ENCODE measurements around the gene MALRD1.

Gene MALRD1

DNA sequence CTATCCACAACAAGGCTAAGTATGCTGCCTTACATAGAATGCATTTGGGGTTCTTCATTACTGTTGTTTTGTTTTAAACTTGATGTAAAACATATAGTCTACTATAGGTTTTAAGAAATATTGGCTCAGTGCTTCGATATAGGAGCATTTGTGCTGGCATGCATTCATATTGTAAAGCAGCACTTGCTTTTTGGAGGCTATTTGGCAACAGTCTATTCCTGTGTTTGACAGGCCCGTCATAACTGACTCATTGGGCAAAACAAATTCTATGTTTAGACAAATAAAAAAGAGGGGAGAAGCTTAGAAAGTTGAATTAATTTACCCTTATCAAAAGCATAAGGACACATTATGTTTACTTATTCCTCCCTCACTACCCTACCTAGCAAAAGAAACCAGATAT lies 729.2 kb downstream of the MALRD1 start:
- DNase-seq (ENCODE audit: low read depth in 2 of 2) = no peak

DNA sequence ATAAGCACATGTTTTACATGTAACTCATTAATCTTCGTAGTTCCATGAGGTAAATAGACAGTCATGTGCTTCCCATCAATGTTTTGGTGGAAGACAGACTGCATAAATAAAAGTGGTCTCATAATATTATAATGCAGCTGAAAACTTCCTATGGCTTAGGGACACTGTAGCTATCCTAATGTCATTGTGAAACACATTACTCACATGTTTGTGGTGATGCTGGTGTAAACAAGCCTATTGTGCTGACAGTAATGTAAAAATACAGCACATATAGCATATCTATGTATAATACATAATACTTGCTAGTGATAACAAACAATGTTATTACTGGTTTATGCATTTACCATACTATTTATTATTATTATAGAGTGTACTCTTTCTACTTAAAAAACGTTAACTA lies 730.4 kb downstream of the MALRD1 start:
- DNase-seq (ENCODE audit: low read depth in 2 of 2) = no peak

- DNase-seq (ENCODE audit: low read depth in 2 of 2) = no peak
These were observed 734.0 kb downstream of the MALRD1 start for GRCh38 chr10:19782430-19783089.

DNA sequence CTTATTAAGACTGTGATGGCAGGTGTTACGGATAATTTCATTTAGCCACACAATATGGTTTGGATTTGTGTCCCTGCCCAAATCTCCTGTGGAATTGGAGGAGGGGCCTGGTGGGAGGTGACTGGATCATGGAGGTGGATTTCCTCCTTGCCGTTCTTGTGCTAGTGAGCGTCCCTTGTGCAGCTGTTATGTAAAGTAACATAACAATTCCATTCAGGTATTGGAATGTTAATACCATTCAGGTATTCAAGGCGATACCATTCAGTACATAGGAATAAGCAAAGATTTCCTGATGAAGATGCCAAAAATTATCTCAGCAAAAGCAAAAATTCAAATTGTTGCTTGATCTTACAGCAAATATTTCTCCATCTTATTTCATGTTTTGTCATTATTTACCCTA lies 735.1 kb downstream of the MALRD1 start:
- no peak for DNase-seq (ENCODE audit: low read depth in 2 of 2)
